ENCODE results near the gene CCR2.
A peak's percentile ranks its signal among the peaks of the same experiment; 100 is the strongest.

Gene CCR2

DNA sequence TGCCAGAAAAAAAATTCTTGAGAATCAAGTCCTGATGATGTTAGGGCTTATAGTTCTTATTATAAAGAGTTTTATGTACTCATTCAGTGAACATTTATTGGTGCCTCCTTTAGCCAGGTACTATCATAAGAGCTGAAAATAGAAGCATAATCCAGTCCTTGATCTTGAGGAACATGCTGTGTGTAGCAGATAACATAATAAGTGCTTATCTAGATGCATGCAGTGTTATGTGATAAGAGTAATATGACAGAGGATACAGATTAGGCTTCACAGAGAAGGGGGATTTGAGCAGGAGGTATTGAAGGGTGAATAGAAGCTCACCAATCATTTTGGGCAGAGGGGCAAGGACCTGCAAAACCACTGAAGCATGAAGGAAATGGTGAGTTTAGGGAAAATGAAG, 1.1 kb downstream of the CCR2 start:
- DNase-seq (ENCODE audit: low spot score), result no peak

- no peak for DNase-seq (ENCODE audit: low spot score)
Measured at GRCh38 chr3:46356276-46356675, 2.4 kb downstream of the CCR2 start.

DNA sequence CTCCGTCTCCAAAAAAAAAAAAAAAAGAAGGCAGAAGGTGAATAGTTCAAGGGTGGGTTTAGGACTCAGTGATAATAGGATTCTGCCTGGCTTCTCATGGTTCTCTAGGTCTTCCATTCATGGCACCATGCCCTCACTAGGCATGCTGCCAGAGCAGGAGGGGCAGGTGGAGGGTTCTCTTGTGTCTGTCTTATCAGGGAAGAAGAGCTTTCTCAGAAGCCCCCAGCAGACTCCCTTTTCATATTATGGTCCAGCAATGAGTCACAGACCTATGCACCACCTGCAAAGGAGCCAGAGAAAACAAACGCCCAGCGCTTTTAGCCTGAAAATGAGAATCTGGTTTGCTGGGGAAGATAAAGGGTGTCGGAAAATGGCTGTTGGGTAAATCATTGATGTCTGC, 3.0 kb downstream of the CCR2 start:
- DNase-seq (ENCODE audit: low spot score), result no peak

GRCh38 chr3:46358466-46358865, 4.6 kb downstream of the CCR2 start:
- no peak for DNase-seq (ENCODE audit: low spot score)

DNA sequence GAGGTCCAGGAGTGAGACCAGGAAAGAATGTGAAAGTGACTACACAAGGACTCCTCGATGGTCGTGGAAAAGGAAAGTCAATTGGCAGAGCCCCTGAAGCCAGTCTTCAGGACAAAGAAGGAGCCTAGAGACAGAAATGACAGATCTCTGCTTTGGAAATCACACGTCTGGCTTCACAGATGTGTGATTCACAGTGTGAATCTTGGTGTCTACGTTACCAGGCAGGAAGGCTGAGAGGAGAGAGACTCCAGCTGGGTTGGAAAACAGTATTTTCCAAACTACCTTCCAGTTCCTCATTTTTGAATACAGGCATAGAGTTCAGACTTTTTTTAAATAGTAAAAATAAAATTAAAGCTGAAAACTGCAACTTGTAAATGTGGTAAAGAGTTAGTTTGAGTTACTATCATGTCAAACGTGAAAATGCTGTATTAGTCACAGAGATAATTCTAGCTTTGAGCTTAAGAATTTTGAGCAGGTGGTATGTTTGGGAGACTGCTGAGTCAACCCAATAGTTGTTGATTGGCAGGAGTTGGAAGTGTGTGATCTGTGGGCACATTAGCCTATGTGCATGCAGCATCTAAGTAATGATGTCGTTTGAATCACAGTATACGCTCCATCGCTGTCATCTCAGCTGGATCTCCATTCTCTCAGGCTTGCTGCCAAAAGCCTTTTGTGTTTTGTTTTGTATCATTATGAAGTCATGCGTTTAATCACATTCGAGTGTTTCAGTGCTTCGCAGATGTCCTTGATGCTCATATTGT, 6.0 kb downstream of the CCR2 start:
- no peak for DNase-seq (ENCODE audit: low spot score)

DNA sequence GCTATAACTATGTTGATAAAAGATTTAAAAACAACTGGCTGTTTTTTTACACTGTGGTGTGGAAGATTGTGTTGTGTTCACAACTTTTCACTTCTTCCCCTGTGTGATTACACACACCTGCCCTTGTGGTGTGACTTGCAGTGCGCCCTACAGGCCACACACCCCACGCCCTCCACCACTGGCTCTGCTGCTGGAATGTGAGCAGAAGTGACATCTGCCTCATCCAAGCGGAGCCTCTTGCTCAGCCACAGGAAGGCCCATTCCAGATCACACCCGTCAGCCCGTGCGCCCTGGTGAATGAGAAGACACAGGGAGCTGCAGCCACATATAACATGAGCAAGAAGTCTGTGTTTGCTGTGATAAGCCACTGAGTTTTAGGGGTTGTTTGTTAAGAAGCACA, 7.0 kb downstream of the CCR2 start:
- no peak for DNase-seq (ENCODE audit: low spot score)

- DNase-seq (ENCODE audit: low spot score), result no peak
Measured at GRCh38 chr3:46361408-46362283, 7.7 kb downstream of the CCR2 start.

DNA sequence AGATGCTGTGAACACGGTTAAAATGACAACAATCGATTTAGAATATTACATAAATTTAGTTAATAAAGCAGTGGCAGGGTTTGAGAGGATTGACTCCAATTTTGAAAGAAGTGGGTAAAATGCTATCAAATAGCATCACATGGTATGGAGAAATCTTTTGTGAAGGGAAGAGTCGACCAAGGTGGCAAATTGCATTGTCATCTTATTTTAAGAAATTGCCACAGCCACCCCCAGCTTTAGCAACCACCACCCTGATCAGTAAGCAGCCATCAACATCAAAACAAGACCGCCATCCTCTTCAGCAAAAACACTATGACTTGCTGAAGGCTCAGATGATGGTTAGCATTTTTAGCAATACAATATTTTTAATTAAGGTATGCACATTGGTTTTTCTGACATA, 11.1 kb downstream of the CCR2 start:
- DNase-seq (ENCODE audit: low spot score), result no peak

- no peak for DNase-seq (ENCODE audit: low spot score)
Measured at GRCh38 chr3:46365737-46366524, 12.0 kb downstream of the CCR2 start.

DNA sequence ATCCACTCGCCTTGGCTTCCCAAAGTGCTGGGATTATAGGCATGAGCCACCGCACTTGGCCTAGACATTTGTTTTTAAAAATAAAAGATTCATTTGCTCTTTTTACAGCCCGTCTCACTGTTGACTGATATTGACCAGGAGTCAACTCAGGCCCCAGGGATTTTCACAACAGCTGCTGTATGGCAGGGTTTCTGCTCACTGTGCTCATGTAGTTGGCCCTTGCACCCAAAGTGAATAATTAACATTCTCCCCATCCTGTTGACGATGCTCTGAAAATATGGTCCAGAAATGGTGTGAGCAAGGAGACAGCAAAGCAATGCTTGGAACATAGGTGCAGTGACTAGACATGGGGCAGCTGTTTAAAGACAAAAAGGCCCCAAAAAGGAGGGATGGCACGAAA, 13.9 kb downstream of the CCR2 start:
- peak; percentile 61 for DNase-seq (ENCODE audit: low spot score)

GRCh38 chr3:46368569-46368968, 14.7 kb downstream of the CCR2 start:
- peak; percentile 33 for DNase-seq (ENCODE audit: low spot score)

DNA sequence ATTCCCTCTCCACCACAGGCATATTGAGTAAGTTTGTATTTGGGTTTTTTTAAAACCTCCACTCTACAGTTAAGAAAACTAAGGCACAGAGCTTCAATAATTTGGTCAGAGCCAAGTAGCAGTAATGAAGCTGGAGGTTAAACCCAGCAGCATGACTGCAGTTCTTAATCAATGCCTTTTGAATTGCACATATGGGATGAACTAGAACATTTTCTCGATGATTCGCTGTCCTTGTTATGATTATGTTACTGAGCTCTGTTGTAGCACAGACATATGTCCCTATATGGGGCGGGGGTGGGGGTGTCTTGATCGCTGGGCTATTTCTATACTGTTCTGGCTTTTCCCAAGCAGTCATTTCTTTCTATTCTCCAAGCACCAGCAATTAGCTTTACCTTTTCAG, 15.2 kb downstream of the CCR2 start:
- no peak for DNase-seq (ENCODE audit: low spot score)

- no peak for DNase-seq (ENCODE audit: low spot score)
Measured at GRCh38 chr3:46369675-46370132, 15.8 kb downstream of the CCR2 start.

DNA sequence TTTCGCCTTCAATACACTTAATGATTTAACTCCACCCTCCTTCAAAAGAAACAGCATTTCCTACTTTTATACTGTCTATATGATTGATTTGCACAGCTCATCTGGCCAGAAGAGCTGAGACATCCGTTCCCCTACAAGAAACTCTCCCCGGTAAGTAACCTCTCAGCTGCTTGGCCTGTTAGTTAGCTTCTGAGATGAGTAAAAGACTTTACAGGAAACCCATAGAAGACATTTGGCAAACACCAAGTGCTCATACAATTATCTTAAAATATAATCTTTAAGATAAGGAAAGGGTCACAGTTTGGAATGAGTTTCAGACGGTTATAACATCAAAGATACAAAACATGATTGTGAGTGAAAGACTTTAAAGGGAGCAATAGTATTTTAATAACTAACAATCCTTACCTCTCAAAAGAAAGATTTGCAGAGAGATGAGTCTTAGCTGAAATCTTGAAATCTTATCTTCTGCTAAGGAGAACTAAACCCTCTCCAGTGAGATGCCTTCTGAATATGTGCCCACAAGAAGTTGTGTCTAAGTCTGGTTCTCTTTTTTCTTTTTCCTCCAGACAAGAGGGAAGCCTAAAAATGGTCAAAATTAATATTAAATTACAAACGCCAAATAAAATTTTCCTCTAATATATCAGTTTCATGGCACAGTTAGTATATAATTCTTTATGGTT, 17.1 kb downstream of the CCR2 start, which contains the start of gene CCR5:
CCR5 (plus strand) TSS at position 108 of the 680 bp plus-strand sequence. CDS start 1,957 bp downstream, outside the sequence.
- DNase-seq (ENCODE audit: low spot score), result no peak

DNA sequence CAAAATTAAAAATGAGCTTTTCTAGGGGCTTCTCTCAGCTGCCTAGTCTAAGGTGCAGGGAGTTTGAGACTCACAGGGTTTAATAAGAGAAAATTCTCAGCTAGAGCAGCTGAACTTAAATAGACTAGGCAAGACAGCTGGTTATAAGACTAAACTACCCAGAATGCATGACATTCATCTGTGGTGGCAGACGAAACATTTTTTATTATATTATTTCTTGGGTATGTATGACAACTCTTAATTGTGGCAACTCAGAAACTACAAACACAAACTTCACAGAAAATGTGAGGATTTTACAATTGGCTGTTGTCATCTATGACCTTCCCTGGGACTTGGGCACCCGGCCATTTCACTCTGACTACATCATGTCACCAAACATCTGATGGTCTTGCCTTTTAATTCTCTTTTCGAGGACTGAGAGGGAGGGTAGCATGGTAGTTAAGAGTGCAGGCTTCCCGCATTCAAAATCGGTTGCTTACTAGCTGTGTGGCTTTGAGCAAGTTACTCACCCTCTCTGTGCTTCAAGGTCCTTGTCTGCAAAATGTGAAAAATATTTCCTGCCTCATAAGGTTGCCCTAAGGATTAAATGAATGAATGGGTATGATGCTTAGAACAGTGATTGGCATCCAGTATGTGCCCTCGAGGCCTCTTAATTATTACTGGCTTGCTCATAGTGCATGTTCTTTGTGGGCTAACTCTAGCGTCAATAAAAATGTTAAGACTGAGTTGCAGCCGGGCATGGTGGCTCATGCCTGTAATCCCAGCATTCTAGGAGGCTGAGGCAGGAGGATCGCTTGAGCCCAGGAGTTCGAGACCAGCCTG, 17.8 kb downstream of the CCR2 start:
- DNase-seq (ENCODE audit: low spot score), result no peak

- DNase-seq (ENCODE audit: low spot score), result no peak
Measured at GRCh38 chr3:46372492-46373359, 18.8 kb downstream of the CCR2 start.

DNA sequence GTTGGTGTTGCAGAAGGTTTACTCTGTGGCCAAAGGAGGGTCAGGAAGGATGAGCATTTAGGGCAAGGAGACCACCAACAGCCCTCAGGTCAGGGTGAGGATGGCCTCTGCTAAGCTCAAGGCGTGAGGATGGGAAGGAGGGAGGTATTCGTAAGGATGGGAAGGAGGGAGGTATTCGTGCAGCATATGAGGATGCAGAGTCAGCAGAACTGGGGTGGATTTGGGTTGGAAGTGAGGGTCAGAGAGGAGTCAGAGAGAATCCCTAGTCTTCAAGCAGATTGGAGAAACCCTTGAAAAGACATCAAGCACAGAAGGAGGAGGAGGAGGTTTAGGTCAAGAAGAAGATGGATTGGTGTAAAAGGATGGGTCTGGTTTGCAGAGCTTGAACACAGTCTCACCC, 20.8 kb downstream of the CCR2 start:
- DNase-seq (ENCODE audit: low spot score), result no peak

- no peak for DNase-seq (ENCODE audit: low spot score)
Measured at GRCh38 chr3:46375218-46375617, 21.3 kb downstream of the CCR2 start.

DNA sequence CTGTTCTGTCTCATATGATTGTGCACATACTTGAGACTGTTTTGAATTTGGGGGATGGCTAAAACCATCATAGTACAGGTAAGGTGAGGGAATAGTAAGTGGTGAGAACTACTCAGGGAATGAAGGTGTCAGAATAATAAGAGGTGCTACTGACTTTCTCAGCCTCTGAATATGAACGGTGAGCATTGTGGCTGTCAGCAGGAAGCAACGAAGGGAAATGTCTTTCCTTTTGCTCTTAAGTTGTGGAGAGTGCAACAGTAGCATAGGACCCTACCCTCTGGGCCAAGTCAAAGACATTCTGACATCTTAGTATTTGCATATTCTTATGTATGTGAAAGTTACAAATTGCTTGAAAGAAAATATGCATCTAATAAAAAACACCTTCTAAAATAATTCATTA, 21.9 kb downstream of the CCR2 start:
- no peak for DNase-seq (ENCODE audit: low spot score)

DNA sequence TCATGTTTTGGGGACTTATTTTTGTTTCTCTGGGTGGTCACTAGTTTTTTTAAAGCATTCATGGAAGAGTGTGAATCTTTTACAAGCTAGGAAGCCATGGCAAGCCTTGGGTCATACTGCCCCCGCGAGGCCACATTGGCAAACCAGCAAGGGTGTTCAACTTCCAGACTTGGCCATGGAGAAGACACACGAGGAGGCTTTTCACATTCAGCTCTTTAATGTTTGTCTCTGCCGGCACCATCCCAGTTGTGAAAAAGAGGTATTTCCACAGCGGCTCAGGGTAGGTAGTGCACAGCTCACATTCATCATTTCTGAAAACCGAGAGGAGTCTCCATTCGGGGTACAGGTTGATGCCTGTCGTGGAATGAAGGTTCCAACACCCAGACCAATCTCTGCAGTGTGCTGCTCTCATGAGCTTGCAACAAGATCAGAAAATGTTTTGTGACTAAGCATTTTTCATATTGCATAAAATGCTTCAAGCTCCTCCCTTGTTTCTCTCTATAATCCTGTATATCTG, 24.6 kb downstream of the CCR2 start:
- no peak for DNase-seq (ENCODE audit: low spot score)

Measured in HuH-7.5 (cell line).